Left ventricle myocardium superior (tissue), 1 donor: ENCODE data around the gene PPP2R5C. TPM values are rescaled to one million over a fixed set of nuclear protein-coding genes. Genes with fewer than 3 reads are reported as not detected.
A peak's percentile ranks its signal among the peaks of the same experiment; 100 is the strongest.

Source experiments
- ATAC-seq: fragments of 200-7000 bp; cut with Tn5 transposase; one replicate; pipeline ENCODE4 v1.9.1; 2020; ENCODE audit warnings: mild to moderate bottlenecking, moderate library complexity
- DNase-seq: peaks from one replicate; pipeline ENCODE4 v3.0.0-alpha.2; 2020
- intact Hi-C: fragments of 100-400 bp; cut with micrococcal nuclease; formaldehyde crosslinking; loops from one replicate; pipeline ENCODE4 v1.11.0; 2022
- total RNA-seq: library from RNA; stranded (reverse); fragmentation: NEBNext Ultra II Directional; extraction: Animal tissue kit (Norgen Biotek cat#: 25700); gene quantifications from one replicate; pipeline ENCODE4 v1.2.1, GENCODE V29; 2021
- donor health status: DM: no; HTN: yes; CAD: no; lungs with severe emphysema.

Gene PPP2R5C
- total RNA-seq, 1 donor from 2014 or later = 211 TPM

GRCh38 chr14:101808020-101808641 lies 46.6 kb downstream of the PPP2R5C start:
- peak; percentile 2 for ATAC-seq
- intact Hi-C loops = no loop called here
- DNase-seq = no peak

DNA sequence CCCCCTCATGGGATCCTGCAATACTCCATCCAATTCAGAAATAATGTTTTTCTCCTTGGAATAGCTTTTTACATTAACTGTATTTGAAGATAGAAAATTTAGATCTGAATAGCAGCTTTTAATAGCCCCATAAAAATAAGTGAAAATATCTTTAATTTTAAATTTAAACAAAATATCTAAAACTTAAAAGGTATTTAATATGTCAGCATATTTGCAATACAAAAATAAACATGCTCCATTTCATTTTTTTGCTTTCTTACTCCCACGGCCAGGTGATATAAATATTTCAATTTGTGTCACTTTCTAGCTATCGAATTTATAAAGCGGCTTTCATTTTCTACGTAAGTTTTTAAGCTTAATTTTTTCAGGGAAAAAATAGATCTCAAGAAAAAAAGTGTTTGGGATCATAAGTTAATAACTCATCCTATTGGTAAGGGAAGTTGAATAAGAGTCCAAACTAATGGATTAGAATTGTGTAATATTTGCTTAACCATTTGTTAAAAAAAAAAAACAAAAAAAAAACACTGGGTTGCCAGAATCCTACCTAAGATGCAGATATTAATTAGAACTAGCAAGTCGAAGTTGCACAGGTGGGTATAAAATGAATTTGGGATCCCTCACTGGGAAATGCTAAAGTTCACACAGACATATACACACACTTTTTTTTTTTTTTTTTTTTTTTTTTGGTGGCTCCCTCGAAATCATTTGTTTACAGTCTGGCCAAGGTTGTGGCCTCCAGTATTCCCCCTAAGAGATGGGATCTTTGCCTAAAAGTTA lies 47.6 kb downstream of the PPP2R5C start:
- no peak for ATAC-seq
- no peak for DNase-seq
- intact Hi-C loops = no loop called here

GRCh38 chr14:101809671-101810514 lies 48.4 kb downstream of the PPP2R5C start:
- peak; percentile 92 for ATAC-seq
- DNase-seq = peak; percentile 85
- intact Hi-C loops = no loop called here

DNA sequence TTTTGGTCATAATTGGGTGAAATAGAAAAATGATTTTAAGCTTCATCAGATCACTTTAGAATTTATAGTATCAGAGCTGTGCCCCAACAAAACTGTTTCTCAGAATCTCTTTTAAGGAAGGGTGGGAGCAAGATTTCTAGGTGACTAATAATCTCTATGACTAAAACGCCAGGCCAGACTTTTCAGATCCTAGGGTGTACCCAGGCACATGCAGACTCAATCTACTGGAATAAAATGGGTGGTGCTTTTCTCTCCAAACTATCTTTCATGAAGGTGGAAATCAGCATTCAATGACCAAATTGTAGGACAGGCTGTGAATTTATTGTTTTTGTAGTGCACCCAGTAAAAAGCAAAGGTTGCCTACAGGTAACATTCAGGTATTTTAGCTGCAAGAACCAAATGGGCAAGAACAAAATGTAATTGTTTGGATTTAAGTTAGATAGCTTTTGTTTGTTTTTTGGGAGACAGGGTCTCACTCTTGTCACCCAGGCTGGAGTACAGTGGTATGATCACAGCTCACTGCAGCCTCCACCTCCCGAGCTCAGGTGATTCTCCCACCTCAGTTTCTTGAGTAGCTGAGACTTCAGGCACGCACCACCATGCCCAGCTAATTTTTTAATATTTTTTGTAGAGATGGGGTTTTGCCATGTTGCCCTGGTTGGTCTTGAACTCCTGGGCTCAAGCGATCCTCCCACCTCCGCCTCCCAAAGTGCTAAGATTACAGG lies 49.5 kb downstream of the PPP2R5C start:
- intact Hi-C loops = no loop called here
- DNase-seq = no peak
- ATAC-seq = no peak

- ATAC-seq (peak; percentile 9), DNase-seq (peak; percentile 57)
- intact Hi-C loops = no loop called here
These were observed 50.6 kb downstream of the PPP2R5C start for GRCh38 chr14:101812071-101812470.

DNA sequence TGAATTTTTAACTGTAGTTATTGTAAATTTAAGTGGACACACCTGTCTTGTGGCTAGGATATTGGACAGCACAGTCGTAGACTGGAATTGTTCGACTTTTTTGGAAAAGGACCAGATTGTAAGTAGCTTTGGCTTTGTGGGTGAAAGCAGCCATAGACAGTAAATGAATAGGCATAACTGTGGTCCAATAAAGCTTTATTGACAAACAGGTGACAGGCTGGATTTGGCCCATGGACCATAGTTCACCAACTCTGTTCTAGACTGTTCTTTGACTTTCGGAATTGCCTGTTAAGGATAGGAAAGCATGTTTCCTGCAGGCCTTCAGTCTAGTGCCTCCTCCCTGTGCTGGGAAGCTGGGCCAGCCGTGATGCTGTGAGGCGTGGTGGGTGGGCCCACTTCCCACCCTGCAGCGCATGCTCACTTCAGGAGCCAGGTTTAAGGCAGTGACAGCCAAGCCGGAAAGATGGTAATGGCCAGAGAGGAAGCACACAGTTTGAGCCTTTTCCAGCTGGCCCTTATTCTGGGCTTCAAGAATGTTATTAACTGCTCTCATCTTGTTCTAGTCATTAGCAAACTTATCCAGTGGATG lies 51.8 kb downstream of the PPP2R5C start:
- ATAC-seq (peak; percentile 36), DNase-seq (peak; percentile 76)
- intact Hi-C loops = no loop called here

GRCh38 chr14:101813833-101814232 lies 52.3 kb downstream of the PPP2R5C start:
- no peak for DNase-seq
- intact Hi-C loops = no loop called here
- ATAC-seq = no peak

- intact Hi-C loops = no loop called here
- ATAC-seq (peak; percentile 48), DNase-seq (no peak)
These were observed 53.4 kb downstream of the PPP2R5C start for GRCh38 chr14:101814934-101815333.

- intact Hi-C loops = no loop called here
- no peak for DNase-seq
- no peak for ATAC-seq
These were observed 54.5 kb downstream of the PPP2R5C start for GRCh38 chr14:101815994-101816393.

- intact Hi-C loops = no loop called here
- ATAC-seq (no peak), DNase-seq (no peak)
These were observed 56.0 kb downstream of the PPP2R5C start for GRCh38 chr14:101817501-101818001.

DNA sequence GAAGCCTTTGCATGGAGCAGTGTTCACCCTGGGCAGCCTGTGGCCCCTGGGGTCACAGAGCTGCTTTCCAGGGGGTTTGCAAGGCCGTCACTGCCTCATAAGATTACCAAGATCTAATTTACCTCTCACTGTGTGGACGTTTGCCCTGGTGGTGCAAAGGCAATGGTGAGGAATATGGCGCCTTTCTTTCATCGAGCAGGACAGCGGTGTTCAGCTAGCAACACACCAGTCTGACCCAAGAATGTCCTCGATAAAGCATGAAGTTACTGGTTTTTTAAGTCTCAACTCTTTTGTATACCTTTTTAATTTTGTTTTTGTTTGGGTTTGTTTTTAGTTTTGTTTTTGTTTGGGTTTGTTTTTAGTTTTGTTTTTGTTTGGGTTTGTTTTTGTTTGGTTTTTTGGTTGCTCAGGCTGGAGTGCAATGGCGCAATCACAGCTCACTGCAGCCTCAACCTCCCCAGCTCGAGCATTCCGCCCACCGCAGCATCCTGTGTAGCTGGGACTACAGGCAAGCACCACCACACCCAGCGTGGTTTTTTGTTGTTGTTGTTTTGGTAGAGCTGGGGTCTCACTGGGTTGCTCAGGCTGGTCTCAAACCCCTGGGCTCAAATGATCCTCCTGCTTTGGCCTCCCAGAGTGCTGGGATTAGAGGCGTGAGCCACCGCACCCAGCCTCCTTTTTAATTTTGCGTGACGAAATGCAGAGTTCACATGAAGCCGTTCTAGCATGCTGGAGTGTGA lies 57.9 kb downstream of the PPP2R5C start:
- ATAC-seq (no peak), DNase-seq (no peak)
- intact Hi-C loops = no loop called here

GRCh38 chr14:101820283-101820798 lies 58.8 kb downstream of the PPP2R5C start:
- DNase-seq = no peak
- intact Hi-C loops = no loop called here

GRCh38 chr14:101821528-101821927 lies 60.0 kb downstream of the PPP2R5C start:
- no peak for ATAC-seq
- intact Hi-C loops = no loop called here
- no peak for DNase-seq

More at GRCh38 chr14:101820283-101820798, 58.8 kb downstream of the PPP2R5C start:
- no peak for ATAC-seq

- peak; percentile 4 for ATAC-seq
- intact Hi-C loops = no loop called here
- DNase-seq = no peak
These were observed 61.6 kb downstream of the PPP2R5C start for GRCh38 chr14:101823066-101823465.

- intact Hi-C loops = no loop called here
- peak; percentile 72 for ATAC-seq
- DNase-seq = no peak
These were observed 62.1 kb downstream of the PPP2R5C start for GRCh38 chr14:101823511-101824120.

GRCh38 chr14:101824339-101824727 lies 62.8 kb downstream of the PPP2R5C start:
- peak; percentile 10 for ATAC-seq
- DNase-seq = no peak
- intact Hi-C loops = no loop called here

GRCh38 chr14:101825797-101826196 lies 64.3 kb downstream of the PPP2R5C start:
- no peak for ATAC-seq
- DNase-seq = no peak
- intact Hi-C loops = no loop called here
